LNCaP clone FGC (cell line): Measurements from ENCODE around the gene ELN.

Source experiments
- DNase-seq: peaks from one replicate; pipeline ENCODE4 v3.0.0-alpha.2; 2011; ENCODE audit warnings: low read depth
- H3K4me3 ChIP-seq: 2 replicates; pipeline ENCODE4 v1.5.1; 2011; ENCODE audit warnings: mild to moderate bottlenecking, low read depth, low read length, control low read depth
- TF ChIP-seq, protein P1 (sequence below): IDR thresholded peaks from 2 replicates; pipeline ENCODE4 v1.5.1; 2012; ENCODE audit warnings: mild to moderate bottlenecking; ENCODE audit not compliant: control insufficient read depth, insufficient read depth; ENCODE audit errors: extremely low read depth

ELN gene

GRCh38 chr7:74031403-74032190 is 3.6 kb downstream of the ELN start:
- DNase-seq, result no peak
- H3K4me3 ChIP-seq, result no peak overlapping the region
- TF ChIP-seq, protein P1, sequence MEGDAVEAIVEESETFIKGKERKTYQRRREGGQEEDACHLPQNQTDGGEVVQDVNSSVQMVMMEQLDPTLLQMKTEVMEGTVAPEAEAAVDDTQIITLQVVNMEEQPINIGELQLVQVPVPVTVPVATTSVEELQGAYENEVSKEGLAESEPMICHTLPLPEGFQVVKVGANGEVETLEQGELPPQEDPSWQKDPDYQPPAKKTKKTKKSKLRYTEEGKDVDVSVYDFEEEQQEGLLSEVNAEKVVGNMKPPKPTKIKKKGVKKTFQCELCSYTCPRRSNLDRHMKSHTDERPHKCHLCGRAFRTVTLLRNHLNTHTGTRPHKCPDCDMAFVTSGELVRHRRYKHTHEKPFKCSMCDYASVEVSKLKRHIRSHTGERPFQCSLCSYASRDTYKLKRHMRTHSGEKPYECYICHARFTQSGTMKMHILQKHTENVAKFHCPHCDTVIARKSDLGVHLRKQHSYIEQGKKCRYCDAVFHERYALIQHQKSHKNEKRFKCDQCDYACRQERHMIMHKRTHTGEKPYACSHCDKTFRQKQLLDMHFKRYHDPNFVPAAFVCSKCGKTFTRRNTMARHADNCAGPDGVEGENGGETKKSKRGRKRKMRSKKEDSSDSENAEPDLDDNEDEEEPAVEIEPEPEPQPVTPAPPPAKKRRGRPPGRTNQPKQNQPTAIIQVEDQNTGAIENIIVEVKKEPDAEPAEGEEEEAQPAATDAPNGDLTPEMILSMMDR, result no peak

- DNase-seq, result no peak
- no peak overlapping the region for H3K4me3 ChIP-seq
- TF ChIP-seq, protein P1, result no peak
Observed at GRCh38 chr7:74032191-74032490, 4.2 kb downstream of the ELN start.

- no peak for DNase-seq
- H3K4me3 ChIP-seq, result no peak overlapping the region
- TF ChIP-seq, protein P1, result no peak
Observed at GRCh38 chr7:74032624-74033371, 4.8 kb downstream of the ELN start.

GRCh38 chr7:74033372-74034311 is 5.7 kb downstream of the ELN start:
- TF ChIP-seq, protein P1, result no peak
- DNase-seq, result no peak

DNA sequence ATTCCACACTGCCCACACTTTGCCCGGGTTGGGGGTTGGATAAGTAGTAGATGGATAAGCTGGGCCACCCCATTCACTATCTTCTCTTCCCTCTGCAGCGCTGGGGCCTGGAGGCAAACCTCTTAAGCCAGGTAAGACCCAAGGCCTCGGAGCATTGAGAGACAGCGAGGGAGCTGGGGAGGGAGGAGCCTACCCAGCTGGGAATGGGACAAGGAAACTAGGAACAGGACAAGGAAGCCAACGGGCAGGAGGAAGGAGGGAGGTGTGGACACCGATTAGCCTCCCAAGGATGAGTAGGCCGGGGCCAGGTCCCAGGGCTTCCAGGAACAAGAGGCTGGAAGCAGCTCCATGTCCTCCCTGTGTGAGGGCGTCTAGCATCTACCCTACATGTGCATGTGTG is 9.6 kb downstream of the ELN start:
- no peak for DNase-seq
- TF ChIP-seq, protein P1, result no peak

More at GRCh38 chr7:74033372-74034311, 5.7 kb downstream of the ELN start:
- no peak overlapping the region for H3K4me3 ChIP-seq

DNA sequence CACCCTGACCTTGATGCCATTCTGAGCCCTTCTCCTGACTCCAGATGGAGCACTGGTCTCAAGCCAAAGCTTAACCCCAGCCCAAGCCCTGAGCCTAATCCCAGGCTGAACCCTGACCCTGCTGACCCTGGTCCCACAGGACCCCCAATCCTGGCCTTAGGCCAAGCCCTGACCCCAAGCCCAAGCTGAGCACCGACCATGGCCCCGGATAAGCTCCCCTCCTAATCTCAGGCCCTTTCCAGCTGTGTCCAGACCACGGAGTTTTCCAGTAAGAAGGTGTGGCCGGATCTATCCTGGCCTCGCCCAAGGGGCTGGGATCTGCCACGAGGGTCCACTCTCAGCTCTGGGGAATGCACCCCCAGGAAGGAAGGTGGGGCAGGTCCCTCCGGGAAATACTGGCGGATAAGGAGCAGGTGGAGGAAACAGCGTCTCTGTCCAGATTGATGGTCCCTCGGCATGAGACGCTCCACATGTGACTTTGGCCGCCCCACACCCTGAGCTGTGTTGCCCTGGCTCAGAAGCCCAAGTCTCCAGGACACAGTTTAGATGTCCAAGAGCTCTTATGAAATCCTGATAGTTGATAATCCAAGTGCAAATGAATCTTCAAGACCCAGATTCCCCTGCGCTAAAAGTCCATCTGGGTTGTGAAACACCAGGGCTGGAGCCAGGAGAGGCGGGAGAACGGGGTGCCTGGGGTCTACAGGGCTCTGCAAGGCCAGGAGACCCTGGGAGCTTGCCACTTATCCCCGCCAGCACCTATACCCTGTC is 10.4 kb downstream of the ELN start:
- no peak overlapping the region for H3K4me3 ChIP-seq
- TF ChIP-seq, protein P1, result no peak
- DNase-seq, result no peak

More for the DNA sequence above, 9.6 kb downstream of the ELN start:
- H3K4me3 ChIP-seq, result no peak overlapping the region
